GM18519 (cell line): ENCODE data around the gene NGF.
"Not testable (repeated sequence)": the region's sequence is repeated elsewhere in the genome, so short reads cannot be mapped to it uniquely, and the experiment has no call there.

Experiments used
- ATAC-seq: cut with Tn5 transposase; IDR thresholded peaks from one replicate; pipeline ENCODE4 v1.9.1; 2021; ENCODE audit warnings: mild to moderate bottlenecking, moderate library complexity; ENCODE audit not compliant: unreplicated experiment, low FRiP score

NGF gene

DNA sequence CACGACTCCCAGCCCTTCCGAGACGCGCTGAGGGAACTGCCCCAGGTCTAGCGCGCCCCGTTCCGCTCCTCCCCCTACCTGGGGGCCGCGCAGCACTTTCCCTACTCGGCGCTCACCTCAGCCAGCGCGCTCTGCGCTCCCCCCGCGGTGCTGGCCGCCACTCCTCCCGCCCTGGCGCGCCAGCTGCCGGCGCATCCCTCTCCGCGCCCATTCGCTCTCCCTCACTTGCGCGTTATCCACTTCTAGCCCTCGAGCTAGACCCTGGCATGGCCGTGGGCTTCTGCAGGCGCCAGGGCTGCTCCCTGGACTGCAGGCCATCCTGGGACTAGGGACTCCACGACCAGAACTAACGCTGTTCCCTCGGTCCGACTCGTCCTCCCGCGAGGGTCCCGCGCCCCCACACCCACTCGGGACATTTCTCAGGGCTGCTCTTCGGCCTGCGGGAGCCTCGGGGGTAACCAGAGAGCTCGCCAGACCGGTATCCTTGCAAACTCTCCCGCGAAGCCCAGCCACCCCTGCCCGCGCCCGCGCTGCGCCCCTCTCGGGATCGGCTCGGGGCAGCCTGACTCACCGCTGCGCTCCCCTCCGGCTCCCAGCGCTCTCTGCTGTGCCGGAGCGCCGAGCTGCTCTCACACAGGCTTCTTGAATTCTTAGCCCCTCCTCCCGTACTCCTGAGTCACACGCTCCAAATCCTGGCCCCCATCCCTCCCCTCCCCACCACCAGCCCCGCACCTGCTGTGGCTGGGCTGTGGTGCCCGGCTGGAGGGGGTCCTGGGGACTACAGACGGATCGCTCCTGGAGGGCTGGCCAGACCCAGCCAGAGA is at the start of gene NGF:
Gene NGF, minus strand, starts transcription at position 617 of the 824 bp plus-strand sequence. CDS start 51,454 bp downstream, outside the sequence.
- no peak for ATAC-seq

DNA sequence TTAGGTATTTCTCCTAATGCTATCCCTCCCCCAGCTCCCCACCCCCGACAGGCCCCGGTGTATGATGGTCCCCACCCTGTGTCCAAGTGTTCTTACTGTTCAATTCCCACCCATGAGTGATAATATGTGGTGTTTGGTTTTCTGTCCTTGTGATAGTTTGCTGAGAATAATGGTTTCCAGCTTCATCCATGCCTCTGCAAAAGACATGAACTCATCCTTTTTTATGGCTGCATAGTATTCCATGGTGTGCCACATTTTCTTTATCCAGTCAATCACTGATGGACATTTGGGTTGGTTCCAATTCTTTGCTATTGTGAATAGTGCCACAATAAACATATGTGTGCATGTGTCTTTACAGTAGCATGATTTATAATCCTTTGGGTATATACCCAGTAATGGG is 45.4 kb upstream of the NGF start:
- not testable (repeated sequence) for ATAC-seq

DNA sequence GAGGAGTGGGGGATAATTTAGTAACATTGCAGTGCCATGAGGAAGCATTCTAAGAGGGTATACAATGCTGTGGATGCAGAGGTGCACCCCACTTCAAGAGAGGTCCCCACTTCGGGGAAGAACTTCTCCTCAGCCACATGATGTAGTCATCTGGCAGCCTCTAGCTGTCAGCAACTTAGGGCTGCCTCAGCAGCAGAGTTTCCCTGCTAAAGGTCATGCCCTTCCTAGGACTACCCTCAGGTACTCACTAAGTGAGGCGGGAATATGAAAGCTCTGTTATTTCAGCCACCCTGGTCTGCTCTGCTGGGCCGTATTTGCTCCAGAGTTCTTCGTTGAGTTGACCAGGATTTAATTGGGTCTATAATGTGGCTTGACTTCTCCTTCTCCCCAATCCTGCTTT is 41.9 kb upstream of the NGF start:
- no peak for ATAC-seq

DNA sequence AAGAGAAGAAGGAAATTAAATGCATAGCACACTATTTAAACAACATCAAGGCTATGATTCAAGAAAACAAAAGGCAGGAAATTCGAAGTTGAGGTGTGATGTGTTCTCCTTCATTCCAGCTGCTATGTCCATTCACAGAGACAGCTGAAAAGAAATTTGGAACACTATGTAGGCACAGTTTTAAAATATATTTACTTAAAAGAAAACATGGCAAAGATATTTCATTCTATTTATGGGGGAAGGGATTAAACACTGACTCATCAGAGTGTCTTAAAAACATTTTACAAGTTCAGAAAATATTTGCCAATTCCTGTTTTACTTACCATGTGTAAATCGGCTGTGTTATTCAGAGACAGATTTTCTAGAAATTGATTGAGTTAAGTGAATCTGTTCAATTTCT is 39.4 kb upstream of the NGF start:
- no peak for ATAC-seq

DNA sequence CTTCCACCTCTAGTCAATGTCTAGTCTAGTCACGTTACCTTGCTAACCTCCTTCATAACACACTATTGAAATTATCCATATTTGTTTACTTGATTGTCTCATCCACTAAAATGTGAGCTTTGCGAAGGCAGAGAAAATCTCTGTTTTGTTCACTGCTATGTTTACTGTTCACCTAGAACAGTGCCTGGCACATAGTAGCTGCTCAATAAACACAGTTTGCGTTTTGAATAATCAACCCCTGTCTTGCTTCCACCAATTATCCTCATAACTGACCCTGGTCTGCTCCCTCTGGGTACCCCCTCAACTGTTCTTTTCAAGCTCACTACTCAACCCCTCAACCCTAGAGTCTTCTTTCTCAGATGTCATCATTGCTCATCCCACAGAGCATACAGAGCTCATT is 36.5 kb upstream of the NGF start:
- no peak for ATAC-seq

DNA sequence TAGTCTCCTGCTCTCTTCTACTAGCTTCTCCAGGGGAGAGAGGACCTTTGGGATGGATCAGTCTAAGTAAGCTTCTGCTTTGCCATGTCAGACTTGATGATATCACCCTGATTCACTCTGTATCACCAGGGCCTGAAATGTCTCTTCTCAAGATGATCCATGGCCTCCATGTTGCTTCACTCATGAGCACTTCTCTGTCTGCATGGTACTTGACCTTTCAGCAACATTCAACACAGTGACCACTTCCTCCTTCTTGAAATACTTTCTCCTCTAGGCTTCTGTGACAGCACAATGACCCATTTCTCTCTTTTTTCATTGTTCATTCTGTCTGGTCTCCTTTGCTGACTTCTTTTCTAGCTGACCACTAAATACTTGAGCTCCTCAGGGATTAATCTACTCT is 35.3 kb upstream of the NGF start:
- ATAC-seq: no peak

DNA sequence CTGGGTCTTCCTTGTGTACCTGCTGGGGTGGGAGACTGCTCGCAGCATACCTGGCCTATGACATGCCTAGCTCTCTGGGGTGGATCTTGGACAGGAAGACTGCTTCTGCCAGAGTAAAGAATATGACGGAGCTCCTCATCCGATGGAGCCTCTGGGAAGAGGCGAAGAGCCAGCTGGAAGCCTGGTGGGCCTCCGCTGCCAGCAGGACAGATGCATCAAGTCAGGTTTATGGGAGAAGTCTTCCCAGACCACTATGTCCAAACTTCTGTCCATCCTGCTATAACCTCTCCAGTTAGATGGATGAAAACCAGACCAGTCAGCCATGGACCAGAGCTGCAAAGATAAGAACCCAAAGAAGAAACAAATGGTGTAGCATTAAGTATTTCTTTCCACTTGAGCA is 27.7 kb upstream of the NGF start:
- no peak for ATAC-seq

DNA sequence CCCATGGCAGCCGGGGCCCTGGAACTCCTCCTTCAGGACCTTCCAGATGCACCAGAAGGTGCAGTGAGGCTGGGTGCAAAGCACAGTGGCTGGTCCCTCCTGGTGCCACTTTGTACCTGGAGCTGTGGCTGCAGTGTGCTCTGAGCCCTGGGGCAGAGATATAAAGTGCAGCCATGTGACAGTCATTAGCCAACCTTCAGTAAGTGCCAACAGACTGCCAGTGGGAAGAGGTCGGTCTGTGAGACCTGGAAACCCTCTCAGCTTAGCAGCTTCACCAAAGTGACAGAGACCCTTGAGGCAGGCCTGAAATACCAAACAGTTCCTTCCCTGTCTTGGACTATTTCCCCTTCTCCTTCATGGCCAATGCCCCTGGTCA is 26.7 kb upstream of the NGF start:
- no peak for ATAC-seq

DNA sequence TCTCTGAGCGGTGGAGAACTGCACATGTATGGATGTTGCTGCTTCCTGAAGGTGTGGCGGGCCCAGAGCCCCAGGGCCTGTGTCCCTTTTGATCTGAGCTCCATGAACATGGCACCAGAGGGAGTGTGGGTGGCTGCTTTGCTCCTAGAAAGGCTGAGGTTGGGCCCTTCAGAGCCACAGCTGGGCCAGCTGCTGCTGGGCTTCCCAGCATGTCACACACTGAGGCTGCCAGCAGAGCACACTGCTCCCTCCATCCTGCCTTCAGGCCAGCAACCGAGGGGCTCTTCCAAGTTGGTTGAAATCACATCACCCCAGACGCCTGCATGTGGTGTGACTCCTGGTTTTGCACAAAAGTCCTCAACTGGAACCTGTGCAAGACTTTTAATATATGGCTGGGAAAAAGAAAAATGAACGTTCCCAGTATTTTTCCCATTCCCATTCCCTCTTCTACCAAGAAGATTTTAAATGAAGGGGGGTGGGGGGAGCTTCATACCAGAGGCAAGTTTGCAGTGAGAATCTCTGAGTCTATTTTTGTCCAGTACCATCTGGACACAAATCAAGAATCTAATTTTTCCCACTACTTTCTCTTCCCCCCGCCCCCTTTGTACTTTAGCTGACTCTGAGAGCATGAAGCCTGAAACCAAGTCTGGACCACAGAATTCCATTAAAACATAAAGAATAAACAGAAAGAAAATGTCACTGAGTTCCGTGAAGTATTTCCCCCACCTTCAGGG is 26.2 kb upstream of the NGF start:
- no peak for ATAC-seq

DNA sequence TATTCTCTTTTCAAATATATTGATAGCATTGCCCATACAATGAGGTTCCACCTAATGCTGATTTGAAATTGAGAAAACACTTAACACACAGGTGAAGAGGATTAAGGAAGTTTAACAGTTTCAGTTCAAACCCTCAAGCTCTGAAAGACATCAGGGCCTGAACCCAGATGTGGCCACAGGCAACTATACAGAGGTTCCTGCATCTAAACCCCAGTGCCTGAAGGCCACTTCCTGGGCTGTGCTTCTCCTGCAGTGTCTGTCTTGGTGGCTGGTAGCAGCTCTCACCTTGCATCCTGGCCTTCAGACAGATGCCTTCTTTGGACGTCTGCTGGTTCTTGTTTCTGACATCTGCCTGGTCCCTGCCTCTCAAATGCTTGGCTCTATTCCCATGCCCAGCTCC is 25.1 kb upstream of the NGF start:
- ATAC-seq: no peak

DNA sequence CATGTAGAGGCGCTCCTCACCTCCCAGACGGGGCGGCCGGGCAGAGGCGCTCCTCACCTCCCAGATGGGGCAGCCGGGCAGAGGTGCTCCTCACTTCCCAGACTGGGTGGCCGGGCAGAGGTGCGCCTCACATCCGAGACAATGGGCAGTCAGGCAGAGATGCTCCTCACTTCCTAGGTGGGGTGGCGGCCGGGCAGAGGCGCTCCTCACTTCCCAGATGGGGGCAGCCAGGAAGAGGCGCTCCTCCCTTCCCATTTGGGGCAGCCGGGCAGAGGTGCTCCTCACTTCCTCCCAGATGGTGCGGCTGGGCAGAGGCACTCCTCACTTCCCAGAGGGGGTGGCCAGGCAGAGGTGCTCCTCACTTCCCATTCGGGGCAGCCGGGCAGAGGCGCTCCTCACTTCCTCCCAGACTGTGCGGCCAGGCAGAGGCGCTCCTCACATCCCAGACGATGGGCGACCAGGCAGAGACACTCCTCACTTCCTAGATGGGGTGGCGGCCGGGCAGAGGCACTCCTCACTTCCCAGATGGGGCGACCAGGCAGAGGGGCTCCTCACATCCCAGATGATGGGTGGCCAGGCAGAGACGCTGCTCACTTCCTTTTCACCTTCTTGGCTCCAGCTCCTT is 22.6 kb upstream of the NGF start:
- ATAC-seq: not testable (repeated sequence)

DNA sequence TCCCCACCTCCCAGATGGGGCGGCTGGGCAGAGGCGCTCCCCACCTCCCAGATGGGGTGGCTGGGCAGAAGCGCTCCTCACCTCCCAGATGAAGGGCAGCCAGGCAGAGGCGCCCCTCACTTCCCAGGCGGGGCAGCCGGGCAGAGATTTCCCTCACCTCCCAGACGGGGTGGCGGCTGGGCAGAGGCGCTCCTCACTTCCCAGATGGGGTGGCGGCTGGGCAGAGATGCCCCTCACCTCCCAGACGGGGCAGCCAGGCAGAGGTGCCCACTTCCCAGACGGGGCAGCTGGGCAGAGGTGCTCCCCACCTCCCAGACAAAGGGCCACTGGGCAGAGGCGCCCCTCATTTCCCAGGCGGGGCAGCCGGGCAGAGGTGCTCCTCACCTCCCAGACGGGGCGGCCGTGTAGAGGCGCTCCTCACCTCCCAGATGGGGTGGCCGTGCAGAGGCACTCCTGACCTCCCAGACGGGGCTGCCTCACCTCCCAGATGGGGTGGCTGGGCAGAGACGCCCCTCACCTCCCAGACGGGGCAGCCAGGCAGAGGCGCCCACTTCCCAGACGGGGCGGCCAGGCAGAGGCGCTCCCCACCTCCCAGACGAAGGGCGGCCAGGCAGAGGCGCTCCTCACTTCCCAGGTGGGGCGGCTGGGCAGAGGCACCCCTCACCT is 21.9 kb upstream of the NGF start:
- ATAC-seq: not testable (repeated sequence)

DNA sequence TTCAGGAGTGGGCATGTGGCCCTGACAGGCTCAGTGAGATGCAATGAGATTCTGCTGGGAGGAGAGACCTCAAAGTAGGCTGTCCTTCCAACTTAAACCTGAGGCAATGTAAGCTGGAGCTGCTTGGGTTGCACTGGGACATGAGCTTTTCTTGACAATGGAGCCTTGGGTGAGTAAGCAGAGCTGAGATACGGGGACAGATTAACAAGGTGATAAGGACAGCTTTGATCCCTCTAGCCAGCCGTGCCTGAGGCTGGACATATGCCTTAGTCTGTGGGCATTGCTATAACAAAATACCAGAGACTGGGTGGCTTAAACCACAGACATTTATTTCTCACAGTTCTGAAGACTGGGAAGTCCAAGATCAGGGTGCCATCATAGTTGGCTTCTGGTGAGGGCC is 18.3 kb upstream of the NGF start:
- ATAC-seq: no peak

DNA sequence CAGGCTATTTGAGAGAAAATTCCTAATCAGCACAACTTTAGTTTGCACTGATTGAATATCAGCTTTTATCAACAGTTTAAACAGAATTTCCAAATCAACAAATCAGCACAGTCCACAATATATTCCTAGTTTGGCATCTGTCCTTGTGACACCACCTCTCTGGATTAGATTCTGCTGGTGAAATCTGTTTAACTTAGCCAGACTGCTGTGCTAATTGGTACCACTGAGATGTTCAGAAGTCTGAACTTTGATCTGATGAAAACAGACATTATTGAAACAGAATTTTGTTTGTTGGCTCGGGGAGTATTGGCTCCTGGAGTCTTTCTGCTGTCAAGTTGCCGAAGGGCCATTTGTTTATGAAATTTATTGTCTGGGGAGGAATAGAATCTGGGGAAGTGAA is 17.0 kb upstream of the NGF start:
- no peak for ATAC-seq

DNA sequence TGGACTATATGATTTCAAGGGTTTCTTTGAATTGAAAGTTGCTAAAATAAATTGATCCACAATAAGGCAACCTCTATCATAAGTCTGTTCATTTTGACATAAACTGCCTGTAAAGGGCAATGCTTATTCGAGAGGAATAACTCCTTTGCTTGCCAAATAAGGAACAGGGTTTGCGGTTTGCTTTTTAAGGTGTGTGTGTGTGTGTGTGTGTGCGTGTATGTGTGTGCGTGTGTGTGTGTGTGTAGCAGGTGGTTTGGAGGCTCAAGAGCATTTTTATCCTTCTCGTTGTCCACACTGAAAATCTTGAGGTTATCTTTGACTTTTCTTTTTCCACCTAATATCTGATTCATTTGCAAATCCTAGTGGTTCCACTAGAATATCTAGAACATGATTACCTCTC is 13.1 kb upstream of the NGF start:
- no peak for ATAC-seq

DNA sequence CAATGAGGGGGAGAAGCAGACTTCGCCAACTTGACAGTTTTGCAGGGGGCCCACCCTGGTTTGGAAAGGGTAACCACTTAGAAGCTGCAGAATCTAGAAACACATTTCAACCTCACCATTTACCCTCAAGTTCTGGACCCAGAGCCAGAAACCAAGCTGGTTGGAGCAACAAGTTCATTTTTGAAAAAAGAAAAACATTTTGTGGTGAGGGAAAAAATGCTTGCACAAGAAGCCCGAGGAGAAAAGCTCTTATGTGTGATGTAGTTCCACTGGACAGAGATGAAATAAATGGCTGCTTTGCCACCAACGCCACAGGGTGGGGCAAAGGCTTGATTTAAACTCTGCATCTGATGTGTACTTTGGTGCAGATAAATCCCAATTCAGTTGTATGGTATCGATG is 10.6 kb upstream of the NGF start:
- no peak for ATAC-seq

DNA sequence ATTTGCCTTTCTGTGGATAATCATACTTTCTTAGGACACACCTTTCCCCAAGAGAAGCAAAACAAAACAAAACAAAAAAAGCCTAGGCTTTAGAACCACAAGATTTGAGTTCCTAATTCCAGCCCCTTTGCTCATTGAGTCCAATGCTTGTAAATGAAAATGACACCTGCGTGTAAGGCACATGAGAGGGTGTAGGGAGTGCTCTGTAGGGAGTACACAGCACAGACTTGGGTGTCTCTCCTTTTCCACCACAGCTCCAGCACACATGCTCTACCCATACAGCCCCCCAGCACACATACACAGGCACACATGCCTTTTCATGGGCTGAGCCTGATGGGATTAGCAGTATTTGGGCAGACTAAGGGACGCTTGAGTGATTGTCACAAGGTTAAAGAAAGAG is 9.2 kb upstream of the NGF start:
- no peak for ATAC-seq

DNA sequence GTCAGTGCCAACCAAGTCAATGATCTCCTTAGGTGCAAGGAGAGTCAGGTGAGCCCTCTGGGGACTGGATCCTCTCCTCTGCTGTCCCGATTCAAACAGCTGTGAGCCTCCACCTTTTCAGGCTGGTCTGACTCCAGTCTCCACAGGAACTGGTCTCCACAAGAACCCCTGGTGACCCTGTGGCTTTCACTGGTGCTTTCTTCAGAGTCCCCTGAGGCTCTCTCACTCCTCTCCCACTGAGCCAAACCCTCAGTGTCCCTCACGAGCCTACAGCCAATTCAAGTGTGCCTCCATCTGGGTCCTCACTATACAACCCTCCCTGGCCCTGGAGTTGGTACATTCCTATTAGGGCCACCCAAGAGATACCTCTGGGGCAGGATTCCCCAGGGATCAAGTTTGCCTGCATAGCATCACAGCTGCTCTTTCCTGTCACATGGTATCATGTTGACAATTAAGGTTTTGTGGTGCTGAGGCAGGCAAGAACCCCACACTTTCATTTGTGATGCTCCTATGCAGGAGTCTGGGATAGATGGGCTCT is 5.2 kb upstream of the NGF start:
- no peak for ATAC-seq

DNA sequence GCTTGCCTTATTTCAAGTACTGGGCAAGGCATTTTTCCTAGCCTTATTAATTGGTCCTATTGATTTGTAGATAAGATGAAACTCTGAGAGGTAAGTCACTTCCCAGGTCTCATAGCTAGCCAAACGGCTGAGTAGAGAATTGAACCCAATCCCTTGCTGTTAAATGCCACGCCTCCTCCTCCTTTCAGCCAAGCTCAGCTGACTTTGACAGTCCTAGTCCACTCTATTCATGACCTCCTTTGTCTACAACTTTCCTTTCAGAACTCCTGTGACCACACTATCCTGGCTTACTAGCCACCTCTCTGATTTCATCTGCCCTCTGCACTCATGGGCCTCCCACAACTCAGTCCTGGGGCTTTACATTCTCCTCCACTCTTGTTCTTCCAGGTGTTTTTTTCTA is 3.9 kb upstream of the NGF start:
- ATAC-seq: no peak

DNA sequence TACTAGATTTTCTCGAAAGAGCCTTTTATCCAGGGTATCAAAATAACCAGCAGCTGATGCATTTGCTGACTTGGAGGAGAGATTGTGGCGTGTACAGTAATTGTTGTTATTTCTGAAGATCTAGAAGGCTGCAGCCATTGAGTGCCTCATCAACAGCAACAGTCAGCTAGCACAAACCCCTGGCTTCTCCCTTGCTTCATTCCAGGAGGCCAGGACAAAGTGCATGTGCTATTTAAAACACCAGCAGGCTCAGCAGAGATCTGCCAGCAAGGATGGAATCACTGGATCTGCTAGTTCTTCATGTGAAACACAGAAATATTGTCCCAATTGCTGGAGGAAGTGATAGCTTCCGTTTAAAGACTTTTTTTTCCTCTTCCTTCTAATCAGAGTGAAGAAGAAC is 2.8 kb upstream of the NGF start:
- no peak for ATAC-seq

DNA sequence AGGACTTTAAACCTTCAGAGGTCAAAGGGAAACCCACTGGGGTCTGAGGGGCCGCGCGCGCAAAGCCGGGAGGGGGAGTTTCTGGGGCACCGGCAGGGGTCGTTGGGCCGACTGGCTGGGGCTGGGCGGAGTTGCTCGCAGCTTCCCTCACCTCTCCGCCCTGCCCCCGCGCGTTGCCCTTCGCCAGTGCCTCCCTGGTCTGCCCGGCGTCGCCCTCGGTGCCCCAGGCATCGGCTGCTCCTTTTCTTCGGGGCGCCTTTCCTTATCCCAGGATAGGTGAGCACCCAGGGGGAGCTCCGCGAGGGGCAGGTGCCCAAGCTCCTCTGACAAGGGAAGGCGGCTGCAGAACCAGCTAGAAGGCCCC is 390 bp upstream of the NGF start:
- no peak for ATAC-seq
